ENCODE measurements around the gene IPO4. TPM values are rescaled to one million over a fixed set of nuclear protein-coding genes. Genes with fewer than 3 reads are reported as not detected.

The IPO4 gene
- total and polyA plus RNA-seq, 9 of the 15 experiments (the other 6 are each of a cell fraction or from before 2014, with no cell fraction given) = 7.3 to 122 (median 31.8) TPM

- TF ChIP-seq AFF4 (CRISPR knock-in tag; IDR thresholded peaks at IDR 0.05) (0 out of 2 replicates have a peak, but pooled peaks have one; percentile 45), DPF2 (IDR thresholded peaks at IDR 0.05) (no peak), HMGN3 (IDR thresholded peaks at IDR 0.05; ENCODE audit: borderline replicate concordance, extremely low read depth, insufficient read length, low read depth, low read length) (peak; percentile 43), PHF8 (IDR thresholded peaks at IDR 0.05; ENCODE audit: borderline replicate concordance, low read length) (peak; percentile 91), PHB2 (IDR thresholded peaks at IDR 0.05; ENCODE audit: low read depth) (no peak), GABPB1 (CRISPR knock-in tag; IDR thresholded peaks at IDR 0.05) (peak; percentile 78), ZNF143 (CRISPR knock-in tag; IDR thresholded peaks at IDR 0.05) (no peak), ESRRA (IDR thresholded peaks at IDR 0.05; ENCODE audit: borderline replicate concordance, low read depth) (peak; percentile 67; the same call in 1 of the 2 replicates), ZNF212 (CRISPR knock-in tag; IDR thresholded peaks at IDR 0.05) (no peak), ZNF253 (CRISPR knock-in tag; conservative IDR thresholded peaks at IDR 0.05) (no peak), ILK (tag; IDR thresholded peaks at IDR 0.05; ENCODE audit: borderline replicate concordance, low read depth) (no peak), PPARD (CRISPR knock-in tag; IDR thresholded peaks at IDR 0.05) (no peak), KLF13 (tag; IDR thresholded peaks at IDR 0.05; ENCODE audit: borderline replicate concordance, low read depth) (0 out of 2 replicates have a peak, but pooled peaks have one; percentile 54), SMARCA4 (IDR thresholded peaks at IDR 0.05) (no peak), CEBPB (tag; IDR thresholded peaks at IDR 0.05) (peak; percentile 62), NR2C2 (CRISPR knock-in tag; IDR thresholded peaks at IDR 0.05) (0 out of 2 replicates have a peak, but pooled peaks have one; percentile 20), NR2C2 (tag; IDR thresholded peaks at IDR 0.05) (peak; percentile 24; the same call in 1 of the 2 replicates), ZNF740 (CRISPR knock-in tag; IDR thresholded peaks at IDR 0.05) (peak; percentile 76; the same call in 1 of the 2 replicates), ZNF740 (tag; IDR thresholded peaks at IDR 0.05) (no peak), HMG20A (CRISPR knock-in tag; conservative IDR thresholded peaks at IDR 0.05) (no peak)
- TF ChIP-seq, protein P1, sequence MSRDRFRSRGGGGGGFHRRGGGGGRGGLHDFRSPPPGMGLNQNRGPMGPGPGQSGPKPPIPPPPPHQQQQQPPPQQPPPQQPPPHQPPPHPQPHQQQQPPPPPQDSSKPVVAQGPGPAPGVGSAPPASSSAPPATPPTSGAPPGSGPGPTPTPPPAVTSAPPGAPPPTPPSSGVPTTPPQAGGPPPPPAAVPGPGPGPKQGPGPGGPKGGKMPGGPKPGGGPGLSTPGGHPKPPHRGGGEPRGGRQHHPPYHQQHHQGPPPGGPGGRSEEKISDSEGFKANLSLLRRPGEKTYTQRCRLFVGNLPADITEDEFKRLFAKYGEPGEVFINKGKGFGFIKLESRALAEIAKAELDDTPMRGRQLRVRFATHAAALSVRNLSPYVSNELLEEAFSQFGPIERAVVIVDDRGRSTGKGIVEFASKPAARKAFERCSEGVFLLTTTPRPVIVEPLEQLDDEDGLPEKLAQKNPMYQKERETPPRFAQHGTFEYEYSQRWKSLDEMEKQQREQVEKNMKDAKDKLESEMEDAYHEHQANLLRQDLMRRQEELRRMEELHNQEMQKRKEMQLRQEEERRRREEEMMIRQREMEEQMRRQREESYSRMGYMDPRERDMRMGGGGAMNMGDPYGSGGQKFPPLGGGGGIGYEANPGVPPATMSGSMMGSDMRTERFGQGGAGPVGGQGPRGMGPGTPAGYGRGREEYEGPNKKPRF (IDR thresholded peaks at IDR 0.05; ENCODE audit: low read depth, low read length) = no peak
Observed at GRCh38 chr14:24212924-24213865, 24.6 kb upstream of the IPO4 start, which contains the start of gene CHMP4A (continued).
